SK-N-SH (cell line): Measurements from ENCODE around the gene PDYN. TPM values are rescaled to one million over a fixed set of nuclear protein-coding genes. Genes with fewer than 3 reads are reported as not detected.

Source experiments
- CTCF ChIA-PET: fragments of 300-600, 350-600 bp; formaldehyde crosslinking; extraction: SDS; loops from one replicate; lab custom pipeline; 2021; lab: Yijun Ruan, JAX
- POLR2A ChIA-PET: fragments of 350-600 bp; sonication (Branson Sonifier 250); formaldehyde crosslinking; extraction: SDS; loops from one replicate; lab custom pipeline; 2020; ENCODE audit warnings: antibody characterized with exemption, inconsistent platforms; lab: Yijun Ruan, JAX
- DNase-seq: peaks from one replicate; pipeline ENCODE4 v3.0.0; 2012
- H2AFZ ChIP-seq: fragments of 200-600 bp; sonication (generic); 2 replicates; pipeline ENCODE4 v1.8.1; 2016; ENCODE audit warnings: antibody characterized with exemption, mild to moderate bottlenecking, low read depth
- H3F3A ChIP-seq: fragments of 200-600 bp; sonication (generic); replicated peaks from 2 replicates; pipeline ENCODE3; 2016; ENCODE audit warnings: antibody characterized with exemption, mild to moderate bottlenecking; ENCODE audit not compliant: insufficient read depth
- H3K27ac ChIP-seq, 2 experiments: fragments of 200-500 bp in 1 of 2; fragments of 200-600 bp in 1 of 2; sonication (Bioruptor generic) in 1 of 2; sonication (generic), shearing (Covaris generic) in 1 of 2; 2 replicates each; pipeline versions ENCODE4 v1.5.1 to v1.6.1; 2014 to 2016; ENCODE audit warnings: low read depth in 2 of 2, inconsistent platforms in 1 of 2, low read length in 1 of 2, mild to moderate bottlenecking in 1 of 2, mixed read lengths in 1 of 2
- H3K27me3 ChIP-seq: fragments of 200-600 bp; sonication (generic), shearing (Covaris generic); 2 replicates; pipeline ENCODE4 v1.6.1; 2016; ENCODE audit warnings: mixed run types; ENCODE audit not compliant: insufficient read depth
- H3K36me3 ChIP-seq, 2 experiments: fragments of 200-500 bp in 1 of 2; fragments of 200-600 bp in 1 of 2; sonication (Bioruptor generic) in 1 of 2; sonication (generic) in 1 of 2; replicated peaks in 1 of 2; 2 replicates each; pipeline versions ENCODE3 to v1.5.1; 2014 to 2016; ENCODE audit warnings: low read length in 1 of 2, mild to moderate bottlenecking in 1 of 2; ENCODE audit not compliant: insufficient read depth in 2 of 2, control insufficient read depth in 1 of 2
- H3K4me1 ChIP-seq, 2 experiments: fragments of 200-500 bp in 1 of 2; fragments of 200-600 bp in 1 of 2; sonication (Bioruptor generic) in 1 of 2; sonication (generic), shearing (Covaris generic) in 1 of 2; 2 replicates each; pipeline versions ENCODE4 v1.5.1 to v1.6.1; 2014 to 2016; ENCODE audit warnings: low read depth in 1 of 2, low read length in 1 of 2, mixed run types in 1 of 2; ENCODE audit not compliant: insufficient read depth in 2 of 2, control insufficient read depth in 1 of 2
- H3K4me2 ChIP-seq: fragments of 200-600 bp; sonication (generic), shearing (Covaris generic); 2 replicates; pipeline ENCODE4 v1.6.1; 2017; ENCODE audit warnings: mixed run types
- H3K4me3 ChIP-seq, 2 experiments: fragments of 200-500 bp in 1 of 2; fragments of 200-600 bp in 1 of 2; sonication (Bioruptor generic) in 1 of 2; sonication (generic), shearing (Covaris generic) in 1 of 2; 2 replicates each; pipeline versions ENCODE4 v1.5.1 to v1.8.1; 2014 to 2016; ENCODE audit warnings: low read depth in 2 of 2, inconsistent platforms in 1 of 2, low read length in 1 of 2, mild to moderate bottlenecking in 1 of 2, mixed read lengths in 1 of 2, moderate library complexity in 1 of 2
- H3K79me2 ChIP-seq: fragments of 200-600 bp; sonication (generic); 2 replicates; pipeline ENCODE4 v1.8.1; 2017; ENCODE audit warnings: mild to moderate bottlenecking; ENCODE audit not compliant: insufficient read depth
- H3K9ac ChIP-seq: fragments of 200-600 bp; sonication (generic); 2 replicates; pipeline ENCODE4 v1.6.1; 2017; ENCODE audit warnings: mixed run types
- H3K9me2 ChIP-seq: fragments of 200-600 bp; sonication (generic); 2 replicates; pipeline ENCODE4 v1.6.1; 2017; ENCODE audit warnings: mixed run types
- H3K9me3 ChIP-seq: fragments of 200-600 bp; sonication (generic); 2 replicates; pipeline ENCODE4 v1.6.1; 2017; ENCODE audit warnings: mixed run types, mild to moderate bottlenecking, moderate library complexity
- H4K20me1 ChIP-seq: fragments of 200-600 bp; sonication (generic); 2 replicates; pipeline ENCODE4 v1.6.1; 2017; ENCODE audit warnings: mild to moderate bottlenecking, mixed run types; ENCODE audit not compliant: insufficient read depth
- CHD2 ChIP-seq: fragments of 150-350 bp; IDR thresholded peaks from 2 replicates; pipeline ENCODE4 v1.6.1; 2018; ENCODE audit warnings: low read length; ENCODE audit not compliant: partially characterized antibody
- ELF1 ChIP-seq: IDR thresholded peaks from 2 replicates; pipeline ENCODE4 v1.4.0; 2012
- EP300 ChIP-seq, 2 experiments: IDR thresholded peaks; 2 replicates each; pipeline versions ENCODE4 v1.4.0 to v1.6.1; 2012; ENCODE audit warnings: borderline replicate concordance in 1 of 2, low read depth in 1 of 2, low read length in 1 of 2
- FOSL2 ChIP-seq: IDR thresholded peaks from 2 replicates; pipeline ENCODE4 v1.4.0; 2012; ENCODE audit warnings: low read depth, mild to moderate bottlenecking, moderate library complexity, borderline replicate concordance
- FOXJ3 ChIP-seq: sonication (generic); formaldehyde crosslinking; IDR thresholded peaks from 2 replicates; pipeline ENCODE4 v1.5.1; 2020; ENCODE audit warnings: mild to moderate bottlenecking, missing genetic modification reagents
- GABPA ChIP-seq: IDR thresholded peaks from 2 replicates; pipeline ENCODE4 v1.4.0; 2012; ENCODE audit warnings: low read depth, mild to moderate bottlenecking
- GATA2 ChIP-seq: sonication (generic); formaldehyde crosslinking; IDR thresholded peaks from 2 replicates; pipeline ENCODE4 v1.5.0; 2020; ENCODE audit warnings: mild to moderate bottlenecking, missing genetic modification reagents
- MEF2A ChIP-seq: IDR thresholded peaks from 2 replicates; pipeline ENCODE4 v1.4.0; 2012; ENCODE audit warnings: low read depth, borderline replicate concordance
- MXI1 ChIP-seq: IDR thresholded peaks from 2 replicates; pipeline ENCODE4 v1.6.1; 2012; ENCODE audit warnings: mild to moderate bottlenecking, low read depth, low read length, improper control_type of control experiment
- NRF1 ChIP-seq: IDR thresholded peaks from 2 replicates; pipeline ENCODE4 v1.6.1; 2012; ENCODE audit warnings: low read depth, mild to moderate bottlenecking, low read length
- POLR2AphosphoS5 ChIP-seq: IDR thresholded peaks from 2 replicates; pipeline ENCODE4 v1.6.1; 2012; ENCODE audit warnings: low read depth, low read length
- RCOR1 ChIP-seq: fragments of 150-350 bp; IDR thresholded peaks from 2 replicates; pipeline ENCODE4 v1.6.1; 2017; ENCODE audit warnings: antibody characterized with exemption, low read length
- RXRA ChIP-seq: IDR thresholded peaks from 2 replicates; pipeline ENCODE4 v1.4.0; 2012; ENCODE audit warnings: low read depth, mild to moderate bottlenecking, borderline replicate concordance
- TEAD4 ChIP-seq: IDR thresholded peaks from 2 replicates; pipeline ENCODE4 v1.4.0; 2012; ENCODE audit warnings: mild to moderate bottlenecking, borderline replicate concordance; ENCODE audit not compliant: insufficient read depth
- WGBS: methylation state at CpG from one replicate; pipeline ENCODE4 v1.1.6; 2017; ENCODE audit warnings: low lambda C conversion rate; 5-methylcytosine and 5-hydroxymethylcytosine counted together
- polyA plus RNA-seq, 3 experiments: library from polyadenylated mRNA; depleted of rRNA; stranded (reverse); fragments of >200 nt; gene quantifications; 2 replicates each; pipeline ENCODE4 v1.2.3, GENCODE V29; 2012
- TF ChIP-seq, protein P1 (sequence below): IDR thresholded peaks from 2 replicates; pipeline ENCODE4 v1.4.0; 2012; ENCODE audit warnings: low read depth, borderline replicate concordance
- TF ChIP-seq, protein P2 (sequence below): fragments of 200-600 bp; sonication (generic); IDR thresholded peaks from 2 replicates; pipeline ENCODE4 v1.6.1; 2017; ENCODE audit warnings: antibody characterized with exemption, mild to moderate bottlenecking, moderate library complexity
- TF ChIP-seq, protein P3 (sequence below): IDR thresholded peaks from 2 replicates; pipeline ENCODE4; 2012
- TF ChIP-seq, protein P4 (sequence below): IDR thresholded peaks from 2 replicates; pipeline ENCODE4 v1.6.1; 2012; ENCODE audit warnings: mild to moderate bottlenecking, low read depth, low read length, moderate library complexity
- TF ChIP-seq, protein P5 (sequence below): fragments of 150-350 bp; IDR thresholded peaks from 2 replicates; pipeline ENCODE4 v1.6.1; 2017; ENCODE audit warnings: antibody characterized with exemption, low read length, low read depth, borderline replicate concordance
- TF ChIP-seq, protein P6 (sequence below): IDR thresholded peaks from 2 replicates; pipeline ENCODE4 v1.4.0; 2012; ENCODE audit warnings: low read depth, borderline replicate concordance
- TF ChIP-seq, protein P7 (sequence below): fragments of 150-350 bp; IDR thresholded peaks from 2 replicates; pipeline ENCODE4 v1.6.1; 2016; ENCODE audit warnings: mild to moderate bottlenecking, low read depth, low read length

Gene PDYN
- polyA plus RNA-seq, 1 of the 3 experiments (the other 2 are of a cell fraction): not detected

DNA sequence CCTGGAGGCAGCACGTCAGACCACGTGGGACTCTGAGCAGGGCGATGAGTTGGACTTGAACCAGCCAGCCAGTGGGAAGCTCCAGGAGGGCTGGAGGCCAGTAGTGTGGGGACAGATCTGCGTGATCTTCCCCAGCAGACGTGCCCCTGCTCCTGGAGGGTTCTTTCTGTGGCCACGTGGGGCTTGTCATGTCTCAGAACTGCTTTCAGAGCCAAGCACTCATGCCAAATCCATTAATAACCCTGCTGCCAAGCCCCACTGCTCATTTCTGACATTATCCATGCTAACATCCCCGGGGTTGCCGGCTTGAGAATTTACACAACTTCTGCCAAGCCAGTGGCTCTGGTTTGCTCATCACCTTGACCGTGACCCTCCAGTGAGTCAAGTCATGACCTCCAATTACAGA is 60.4 kb downstream of the PDYN start:
- Histone ChIP-seq H4K20me1 (no peaks in the 10 kb centered on the region; the same call in 1 of the 2 replicates), H2AFZ (no peak overlapping the region), H3K27ac (peak overlapping the region in 1 of 2 experiments; percentile 68; a peak in 2 of 4 replicates), H3K9ac (no peak overlapping the region), H3K4me3 (no peak overlapping the region), H3K36me3 (peaks cover 0 to 2% of the 10 kb centered on the region in 2 experiments), H3K79me2 (no peaks in the 10 kb centered on the region), H3K9me3 (no peaks in the 10 kb centered on the region), H3K9me2 (no peaks in the 10 kb centered on the region), H3K4me2 (no peak overlapping the region), H3K27me3 (no peaks in the 10 kb centered on the region), H3K4me1 (peaks cover 13 to 61% of the 10 kb centered on the region in 2 experiments; a peak in 3 of 4 replicates), H3F3A (peaks cover 5% of the 10 kb centered on the region)
- CTCF ChIA-PET: interaction anchor here (3.2 kb wide), 1 partner anchor 34 kb away, joined by 10 read pairs; no protein-coding TSS in a partner anchor
- POLR2A ChIA-PET: interaction anchor here (1.0 kb wide), 1 partner anchor 22 kb away, joined by 3 read pairs; no protein-coding TSS in a partner anchor
- DNase-seq: peak; percentile 76
- 15% methylated on average over 4 of the region's 9 CpGs for WGBS
- TF ChIP-seq, protein P1, sequence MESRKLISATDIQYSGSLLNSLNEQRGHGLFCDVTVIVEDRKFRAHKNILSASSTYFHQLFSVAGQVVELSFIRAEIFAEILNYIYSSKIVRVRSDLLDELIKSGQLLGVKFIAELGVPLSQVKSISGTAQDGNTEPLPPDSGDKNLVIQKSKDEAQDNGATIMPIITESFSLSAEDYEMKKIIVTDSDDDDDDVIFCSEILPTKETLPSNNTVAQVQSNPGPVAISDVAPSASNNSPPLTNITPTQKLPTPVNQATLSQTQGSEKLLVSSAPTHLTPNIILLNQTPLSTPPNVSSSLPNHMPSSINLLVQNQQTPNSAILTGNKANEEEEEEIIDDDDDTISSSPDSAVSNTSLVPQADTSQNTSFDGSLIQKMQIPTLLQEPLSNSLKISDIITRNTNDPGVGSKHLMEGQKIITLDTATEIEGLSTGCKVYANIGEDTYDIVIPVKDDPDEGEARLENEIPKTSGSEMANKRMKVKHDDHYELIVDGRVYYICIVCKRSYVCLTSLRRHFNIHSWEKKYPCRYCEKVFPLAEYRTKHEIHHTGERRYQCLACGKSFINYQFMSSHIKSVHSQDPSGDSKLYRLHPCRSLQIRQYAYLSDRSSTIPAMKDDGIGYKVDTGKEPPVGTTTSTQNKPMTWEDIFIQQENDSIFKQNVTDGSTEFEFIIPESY: peak; percentile 47; the same call in 1 of the 2 replicates
- TF ChIP-seq EP300 (IDR thresholded peaks at IDR 0.05; ENCODE audit: borderline replicate concordance in 1 of 2, low read depth in 1 of 2, low read length in 1 of 2) (peak in 1 of 2 experiments; percentile 83; a peak in 2 of 4 replicates), POLR2AphosphoS5 (peak; percentile 44; the same call in 1 of the 2 replicates), RXRA (peak; percentile 83; the same call in 1 of the 2 replicates), ELF1 (no peak), CHD2 (no peak), MEF2A (no peak), NRF1 (no peak), TEAD4 (no peak; the same call in 1 of the 2 replicates), RCOR1 (peak; percentile 79), FOSL2 (peak; percentile 3; the same call in 1 of the 2 replicates), MXI1 (peak; percentile 83), FOXJ3 (CRISPR knock-in tag) (peak; percentile 73), GATA2 (peak; percentile 30; the same call in 1 of the 2 replicates), GABPA (no peak)
- TF ChIP-seq, protein P2, sequence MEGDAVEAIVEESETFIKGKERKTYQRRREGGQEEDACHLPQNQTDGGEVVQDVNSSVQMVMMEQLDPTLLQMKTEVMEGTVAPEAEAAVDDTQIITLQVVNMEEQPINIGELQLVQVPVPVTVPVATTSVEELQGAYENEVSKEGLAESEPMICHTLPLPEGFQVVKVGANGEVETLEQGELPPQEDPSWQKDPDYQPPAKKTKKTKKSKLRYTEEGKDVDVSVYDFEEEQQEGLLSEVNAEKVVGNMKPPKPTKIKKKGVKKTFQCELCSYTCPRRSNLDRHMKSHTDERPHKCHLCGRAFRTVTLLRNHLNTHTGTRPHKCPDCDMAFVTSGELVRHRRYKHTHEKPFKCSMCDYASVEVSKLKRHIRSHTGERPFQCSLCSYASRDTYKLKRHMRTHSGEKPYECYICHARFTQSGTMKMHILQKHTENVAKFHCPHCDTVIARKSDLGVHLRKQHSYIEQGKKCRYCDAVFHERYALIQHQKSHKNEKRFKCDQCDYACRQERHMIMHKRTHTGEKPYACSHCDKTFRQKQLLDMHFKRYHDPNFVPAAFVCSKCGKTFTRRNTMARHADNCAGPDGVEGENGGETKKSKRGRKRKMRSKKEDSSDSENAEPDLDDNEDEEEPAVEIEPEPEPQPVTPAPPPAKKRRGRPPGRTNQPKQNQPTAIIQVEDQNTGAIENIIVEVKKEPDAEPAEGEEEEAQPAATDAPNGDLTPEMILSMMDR: no peak
- TF ChIP-seq, protein P3, sequence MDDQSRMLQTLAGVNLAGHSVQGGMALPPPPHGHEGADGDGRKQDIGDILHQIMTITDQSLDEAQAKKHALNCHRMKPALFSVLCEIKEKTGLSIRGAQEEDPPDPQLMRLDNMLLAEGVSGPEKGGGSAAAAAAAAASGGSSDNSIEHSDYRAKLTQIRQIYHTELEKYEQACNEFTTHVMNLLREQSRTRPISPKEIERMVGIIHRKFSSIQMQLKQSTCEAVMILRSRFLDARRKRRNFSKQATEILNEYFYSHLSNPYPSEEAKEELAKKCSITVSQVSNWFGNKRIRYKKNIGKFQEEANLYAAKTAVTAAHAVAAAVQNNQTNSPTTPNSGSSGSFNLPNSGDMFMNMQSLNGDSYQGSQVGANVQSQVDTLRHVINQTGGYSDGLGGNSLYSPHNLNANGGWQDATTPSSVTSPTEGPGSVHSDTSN: peak; percentile 87
- TF ChIP-seq, protein P4, sequence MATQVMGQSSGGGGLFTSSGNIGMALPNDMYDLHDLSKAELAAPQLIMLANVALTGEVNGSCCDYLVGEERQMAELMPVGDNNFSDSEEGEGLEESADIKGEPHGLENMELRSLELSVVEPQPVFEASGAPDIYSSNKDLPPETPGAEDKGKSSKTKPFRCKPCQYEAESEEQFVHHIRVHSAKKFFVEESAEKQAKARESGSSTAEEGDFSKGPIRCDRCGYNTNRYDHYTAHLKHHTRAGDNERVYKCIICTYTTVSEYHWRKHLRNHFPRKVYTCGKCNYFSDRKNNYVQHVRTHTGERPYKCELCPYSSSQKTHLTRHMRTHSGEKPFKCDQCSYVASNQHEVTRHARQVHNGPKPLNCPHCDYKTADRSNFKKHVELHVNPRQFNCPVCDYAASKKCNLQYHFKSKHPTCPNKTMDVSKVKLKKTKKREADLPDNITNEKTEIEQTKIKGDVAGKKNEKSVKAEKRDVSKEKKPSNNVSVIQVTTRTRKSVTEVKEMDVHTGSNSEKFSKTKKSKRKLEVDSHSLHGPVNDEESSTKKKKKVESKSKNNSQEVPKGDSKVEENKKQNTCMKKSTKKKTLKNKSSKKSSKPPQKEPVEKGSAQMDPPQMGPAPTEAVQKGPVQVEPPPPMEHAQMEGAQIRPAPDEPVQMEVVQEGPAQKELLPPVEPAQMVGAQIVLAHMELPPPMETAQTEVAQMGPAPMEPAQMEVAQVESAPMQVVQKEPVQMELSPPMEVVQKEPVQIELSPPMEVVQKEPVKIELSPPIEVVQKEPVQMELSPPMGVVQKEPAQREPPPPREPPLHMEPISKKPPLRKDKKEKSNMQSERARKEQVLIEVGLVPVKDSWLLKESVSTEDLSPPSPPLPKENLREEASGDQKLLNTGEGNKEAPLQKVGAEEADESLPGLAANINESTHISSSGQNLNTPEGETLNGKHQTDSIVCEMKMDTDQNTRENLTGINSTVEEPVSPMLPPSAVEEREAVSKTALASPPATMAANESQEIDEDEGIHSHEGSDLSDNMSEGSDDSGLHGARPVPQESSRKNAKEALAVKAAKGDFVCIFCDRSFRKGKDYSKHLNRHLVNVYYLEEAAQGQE: no peak
- TF ChIP-seq, protein P5, sequence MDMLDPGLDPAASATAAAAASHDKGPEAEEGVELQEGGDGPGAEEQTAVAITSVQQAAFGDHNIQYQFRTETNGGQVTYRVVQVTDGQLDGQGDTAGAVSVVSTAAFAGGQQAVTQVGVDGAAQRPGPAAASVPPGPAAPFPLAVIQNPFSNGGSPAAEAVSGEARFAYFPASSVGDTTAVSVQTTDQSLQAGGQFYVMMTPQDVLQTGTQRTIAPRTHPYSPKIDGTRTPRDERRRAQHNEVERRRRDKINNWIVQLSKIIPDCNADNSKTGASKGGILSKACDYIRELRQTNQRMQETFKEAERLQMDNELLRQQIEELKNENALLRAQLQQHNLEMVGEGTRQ: no peak
- TF ChIP-seq, protein P6, sequence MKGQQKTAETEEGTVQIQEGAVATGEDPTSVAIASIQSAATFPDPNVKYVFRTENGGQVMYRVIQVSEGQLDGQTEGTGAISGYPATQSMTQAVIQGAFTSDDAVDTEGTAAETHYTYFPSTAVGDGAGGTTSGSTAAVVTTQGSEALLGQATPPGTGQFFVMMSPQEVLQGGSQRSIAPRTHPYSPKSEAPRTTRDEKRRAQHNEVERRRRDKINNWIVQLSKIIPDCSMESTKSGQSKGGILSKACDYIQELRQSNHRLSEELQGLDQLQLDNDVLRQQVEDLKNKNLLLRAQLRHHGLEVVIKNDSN: peak; percentile 71
- TF ChIP-seq, protein P7, sequence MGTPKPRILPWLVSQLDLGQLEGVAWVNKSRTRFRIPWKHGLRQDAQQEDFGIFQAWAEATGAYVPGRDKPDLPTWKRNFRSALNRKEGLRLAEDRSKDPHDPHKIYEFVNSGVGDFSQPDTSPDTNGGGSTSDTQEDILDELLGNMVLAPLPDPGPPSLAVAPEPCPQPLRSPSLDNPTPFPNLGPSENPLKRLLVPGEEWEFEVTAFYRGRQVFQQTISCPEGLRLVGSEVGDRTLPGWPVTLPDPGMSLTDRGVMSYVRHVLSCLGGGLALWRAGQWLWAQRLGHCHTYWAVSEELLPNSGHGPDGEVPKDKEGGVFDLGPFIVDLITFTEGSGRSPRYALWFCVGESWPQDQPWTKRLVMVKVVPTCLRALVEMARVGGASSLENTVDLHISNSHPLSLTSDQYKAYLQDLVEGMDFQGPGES: no peak
